IPS-11a (cell line): ENCODE results near the gene TFPT.

Experiments used
- H3K4me3 ChIP-seq: one replicate; pipeline ENCODE4 v1.5.1; 2013; ENCODE audit warnings: low read depth, low read length, control low read depth

TFPT gene

GRCh38 chr19:54149021-54149812, 33.8 kb upstream of the TFPT start:
- no peak overlapping the region for H3K4me3 ChIP-seq

- H3K4me3 ChIP-seq, result no peak overlapping the region
Observed at GRCh38 chr19:54148158-54148557, 32.7 kb upstream of the TFPT start.

- H3K4me3 ChIP-seq, result no peak overlapping the region
Observed at GRCh38 chr19:54147676-54148075, 32.2 kb upstream of the TFPT start.

GRCh38 chr19:54145541-54146158, 30.2 kb upstream of the TFPT start:
- no peak overlapping the region for H3K4me3 ChIP-seq

- H3K4me3 ChIP-seq, result no peak overlapping the region
Observed at GRCh38 chr19:54142166-54142780, 26.8 kb upstream of the TFPT start.

GRCh38 chr19:54141356-54141755, 25.9 kb upstream of the TFPT start:
- H3K4me3 ChIP-seq, result no peak overlapping the region

- peak overlapping the region; percentile 62 for H3K4me3 ChIP-seq
Observed at GRCh38 chr19:54138489-54139256, 23.2 kb upstream of the TFPT start.

- H3K4me3 ChIP-seq, result peak within 1 kb of the TSS; percentile 62
Observed at GRCh38 chr19:54137699-54138488, 22.4 kb upstream of the TFPT start, which contains the start of gene CNOT3. TSS of gene CNOT3 (plus strand) at chr19:54137762. CDS start at chr19:54142979, 5,217 bp downstream.

GRCh38 chr19:54136864-54137698, 21.6 kb upstream of the TFPT start:
- peak overlapping the region; percentile 62 for H3K4me3 ChIP-seq

GRCh38 chr19:54136086-54136863, 20.8 kb upstream of the TFPT start:
- H3K4me3 ChIP-seq, result peak overlapping the region; percentile 50

- H3K4me3 ChIP-seq, result no peak overlapping the region
Observed at GRCh38 chr19:54133957-54134590, 18.6 kb upstream of the TFPT start.

GRCh38 chr19:54133312-54133956, 18.0 kb upstream of the TFPT start:
- H3K4me3 ChIP-seq, result no peak overlapping the region

GRCh38 chr19:54129617-54129996, 14.2 kb upstream of the TFPT start:
- H3K4me3 ChIP-seq, result no peak overlapping the region

GRCh38 chr19:54128796-54129616, 13.5 kb upstream of the TFPT start:
- no peak overlapping the region for H3K4me3 ChIP-seq

GRCh38 chr19:54128441-54128725, 12.9 kb upstream of the TFPT start:
- H3K4me3 ChIP-seq, result no peak overlapping the region

GRCh38 chr19:54127688-54128440, 12.4 kb upstream of the TFPT start:
- no peak overlapping the region for H3K4me3 ChIP-seq

GRCh38 chr19:54125713-54126112, 10.3 kb upstream of the TFPT start:
- no peak overlapping the region for H3K4me3 ChIP-seq
